Osteocyte (in vitro differentiated cells): ENCODE data around the gene MAPK11. TPM values are rescaled to one million over a fixed set of nuclear protein-coding genes. Genes with fewer than 3 reads are reported as not detected.

ENCODE experiments used
- DNase-seq: peaks from one replicate; pipeline ENCODE4 v3.0.0; 2021; ENCODE audit warnings: mixed read lengths; ENCODE audit not compliant: unreplicated experiment; ENCODE audit errors: extremely low spot score
- H3K27ac Mint-ChIP-seq: one replicate; pipeline ENCODE4 v1.8.0; 2021; ENCODE audit warnings: mild to moderate bottlenecking, mixed read lengths; ENCODE audit not compliant: unreplicated experiment
- H3K27me3 Mint-ChIP-seq: one replicate; pipeline ENCODE4 v1.8.0; 2021; ENCODE audit warnings: mixed read lengths; ENCODE audit not compliant: unreplicated experiment
- H3K36me3 Mint-ChIP-seq: one replicate; pipeline ENCODE4 v1.8.0; 2021; ENCODE audit warnings: mixed read lengths; ENCODE audit not compliant: unreplicated experiment
- H3K4me1 Mint-ChIP-seq: one replicate; pipeline ENCODE4 v1.8.0; 2021; ENCODE audit warnings: mixed read lengths; ENCODE audit not compliant: unreplicated experiment
- H3K4me3 Mint-ChIP-seq: one replicate; pipeline ENCODE4 v1.8.0; 2021; ENCODE audit warnings: mild to moderate bottlenecking, moderate library complexity, mixed read lengths; ENCODE audit not compliant: unreplicated experiment
- H3K9me3 Mint-ChIP-seq: one replicate; pipeline ENCODE4 v1.8.0; 2021; ENCODE audit warnings: mixed read lengths; ENCODE audit not compliant: unreplicated experiment
- total RNA-seq: library from RNA; stranded (reverse); gene quantifications from 2 replicates; pipeline ENCODE4 v1.2.1, GENCODE V29; 2021
- TF ChIP-seq, protein P1 (sequence below): fragments of 200-600 bp; sonication (generic); IDR thresholded peaks from 2 replicates; pipeline ENCODE4 v1.5.0; 2021; ENCODE audit warnings: antibody characterized with exemption, mild to moderate bottlenecking, moderate library complexity

MAPK11 gene
- total RNA-seq, 1 donor from 2014 or later = 6.4 TPM

DNA sequence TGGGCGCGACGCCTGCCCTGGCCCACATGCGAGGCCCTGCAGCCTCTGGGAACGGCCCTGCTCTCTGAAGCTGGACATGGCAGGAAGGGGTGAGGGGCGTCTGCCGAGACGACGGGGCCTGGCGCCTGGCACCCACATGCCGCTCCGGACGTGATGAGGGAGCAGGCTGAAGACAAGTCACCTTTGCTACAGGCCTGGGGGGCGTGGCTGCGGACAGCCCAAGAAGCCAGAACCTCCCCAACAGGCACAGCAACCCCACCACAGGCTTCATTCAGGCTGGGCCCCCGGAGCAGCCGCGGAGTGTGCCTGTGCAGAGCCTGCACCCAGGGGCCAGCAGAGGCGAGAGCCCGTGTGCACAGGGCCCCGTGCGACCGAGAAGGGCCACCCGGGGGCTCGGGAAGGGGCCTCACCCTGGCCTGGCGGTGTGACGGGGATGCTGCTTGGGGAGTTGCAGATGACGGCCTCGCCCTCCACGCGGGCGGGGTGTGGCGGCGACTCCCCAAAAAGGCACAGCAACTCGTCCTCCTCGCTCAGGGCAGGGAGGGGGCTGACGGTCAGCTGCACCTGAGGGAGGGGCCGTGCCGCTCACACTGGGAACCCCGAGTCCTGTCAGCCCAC is 16.6 kb upstream of the MAPK11 start:
- no peak overlapping the region for H3K4me3 Mint-ChIP-seq
- peaks cover 9% of the 10 kb centered on the region for H3K36me3 Mint-ChIP-seq
- H3K27me3 Mint-ChIP-seq = no peaks in the 10 kb centered on the region
- H3K27ac Mint-ChIP-seq = no peak overlapping the region
- TF ChIP-seq, protein P1, sequence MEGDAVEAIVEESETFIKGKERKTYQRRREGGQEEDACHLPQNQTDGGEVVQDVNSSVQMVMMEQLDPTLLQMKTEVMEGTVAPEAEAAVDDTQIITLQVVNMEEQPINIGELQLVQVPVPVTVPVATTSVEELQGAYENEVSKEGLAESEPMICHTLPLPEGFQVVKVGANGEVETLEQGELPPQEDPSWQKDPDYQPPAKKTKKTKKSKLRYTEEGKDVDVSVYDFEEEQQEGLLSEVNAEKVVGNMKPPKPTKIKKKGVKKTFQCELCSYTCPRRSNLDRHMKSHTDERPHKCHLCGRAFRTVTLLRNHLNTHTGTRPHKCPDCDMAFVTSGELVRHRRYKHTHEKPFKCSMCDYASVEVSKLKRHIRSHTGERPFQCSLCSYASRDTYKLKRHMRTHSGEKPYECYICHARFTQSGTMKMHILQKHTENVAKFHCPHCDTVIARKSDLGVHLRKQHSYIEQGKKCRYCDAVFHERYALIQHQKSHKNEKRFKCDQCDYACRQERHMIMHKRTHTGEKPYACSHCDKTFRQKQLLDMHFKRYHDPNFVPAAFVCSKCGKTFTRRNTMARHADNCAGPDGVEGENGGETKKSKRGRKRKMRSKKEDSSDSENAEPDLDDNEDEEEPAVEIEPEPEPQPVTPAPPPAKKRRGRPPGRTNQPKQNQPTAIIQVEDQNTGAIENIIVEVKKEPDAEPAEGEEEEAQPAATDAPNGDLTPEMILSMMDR = no peak
- H3K4me1 Mint-ChIP-seq = peaks cover 3% of the 10 kb centered on the region
- DNase-seq = no peak
- H3K9me3 Mint-ChIP-seq = no peaks in the 10 kb centered on the region

DNA sequence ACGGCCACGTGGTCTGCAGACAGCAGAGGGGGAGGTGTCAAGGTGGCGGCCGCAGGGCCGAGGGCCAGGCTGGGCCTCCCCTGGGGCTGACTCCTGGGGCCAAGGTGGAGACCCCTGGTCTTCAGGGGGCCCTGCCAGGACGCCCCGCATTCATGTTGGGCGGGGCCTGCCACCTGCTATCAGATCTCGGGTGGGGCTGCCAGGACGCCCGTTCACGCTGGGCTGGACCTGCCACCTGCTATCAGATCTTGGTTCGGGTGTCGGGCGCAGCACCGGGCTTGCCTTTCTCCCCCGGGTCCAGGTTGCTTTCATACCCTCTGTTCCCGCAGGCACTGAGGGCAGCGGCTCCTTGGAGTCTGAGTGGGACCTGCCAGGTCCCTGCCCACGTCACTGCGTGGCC is 16.1 kb upstream of the MAPK11 start:
- H3K36me3 Mint-ChIP-seq = peaks cover 9% of the 10 kb centered on the region
- no peaks in the 10 kb centered on the region for H3K9me3 Mint-ChIP-seq
- no peak overlapping the region for H3K4me3 Mint-ChIP-seq
- TF ChIP-seq, protein P1 = no peak
- H3K27me3 Mint-ChIP-seq = no peaks in the 10 kb centered on the region
- peaks cover 3% of the 10 kb centered on the region for H3K4me1 Mint-ChIP-seq
- H3K27ac Mint-ChIP-seq = no peak overlapping the region
- DNase-seq = no peak

DNA sequence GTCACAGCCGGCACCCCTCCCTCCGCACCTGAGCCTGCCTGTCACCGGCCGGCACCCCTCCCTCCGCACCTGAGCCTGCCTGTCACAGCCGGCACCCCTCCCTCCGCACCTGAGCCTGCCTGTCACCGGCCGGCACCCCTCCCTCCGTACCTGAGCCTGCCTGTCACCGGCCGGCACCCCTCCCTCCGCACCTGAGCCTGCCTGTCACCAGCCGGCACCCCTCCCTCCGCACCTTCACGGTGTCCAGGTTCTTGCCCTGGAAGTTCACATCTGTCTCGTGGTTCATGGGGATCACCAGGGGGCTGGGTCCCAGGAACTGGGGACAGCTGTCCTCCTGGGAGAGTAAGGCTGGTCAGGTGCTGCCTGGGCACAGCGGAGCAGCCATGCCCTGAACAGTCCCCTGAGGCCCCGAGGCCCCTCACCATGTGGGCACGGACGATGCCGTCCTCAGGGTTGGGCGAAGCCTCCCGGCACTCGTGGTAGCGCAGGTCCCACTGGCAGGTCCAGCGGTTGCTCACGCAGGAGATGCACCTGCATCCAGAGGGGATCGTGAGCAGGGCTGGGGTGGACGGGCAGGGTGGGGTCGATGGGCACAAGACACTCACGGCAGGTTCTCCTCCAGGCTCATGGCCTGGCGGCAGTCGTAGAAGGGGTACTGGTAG is 15.5 kb upstream of the MAPK11 start:
- Mint-ChIP-seq H3K27ac (no peak overlapping the region), H3K36me3 (peaks cover 11% of the 10 kb centered on the region), H3K4me3 (no peak overlapping the region), H3K4me1 (peaks cover 3% of the 10 kb centered on the region), H3K27me3 (no peaks in the 10 kb centered on the region), H3K9me3 (no peaks in the 10 kb centered on the region)
- no peak for DNase-seq
- TF ChIP-seq, protein P1 = no peak

DNA sequence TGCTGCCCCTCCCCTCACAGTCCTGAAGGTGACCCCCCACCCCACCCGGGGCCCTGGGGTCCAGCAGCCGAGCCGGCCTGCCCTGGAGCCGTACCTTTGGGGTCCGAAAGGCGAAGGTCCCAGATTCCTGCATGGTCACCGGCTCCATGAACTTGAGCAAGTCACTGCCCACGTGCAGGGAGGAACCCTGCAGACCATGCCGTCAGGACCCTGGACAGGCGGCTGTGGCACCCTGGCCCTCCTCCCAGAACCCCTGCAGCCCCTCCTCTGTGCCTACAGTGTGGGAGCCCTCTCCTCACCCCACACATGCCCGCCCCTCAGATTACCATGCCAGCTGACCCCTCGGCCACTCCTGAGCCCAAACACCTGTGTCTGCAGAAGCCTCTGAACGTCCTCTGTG is 14.3 kb upstream of the MAPK11 start:
- H3K27ac Mint-ChIP-seq = no peak overlapping the region
- H3K9me3 Mint-ChIP-seq = no peaks in the 10 kb centered on the region
- H3K27me3 Mint-ChIP-seq = no peaks in the 10 kb centered on the region
- TF ChIP-seq, protein P1 = no peak
- H3K36me3 Mint-ChIP-seq = peaks cover 14% of the 10 kb centered on the region
- no peak for DNase-seq
- peaks cover 3% of the 10 kb centered on the region for H3K4me1 Mint-ChIP-seq
- H3K4me3 Mint-ChIP-seq = no peak overlapping the region

DNA sequence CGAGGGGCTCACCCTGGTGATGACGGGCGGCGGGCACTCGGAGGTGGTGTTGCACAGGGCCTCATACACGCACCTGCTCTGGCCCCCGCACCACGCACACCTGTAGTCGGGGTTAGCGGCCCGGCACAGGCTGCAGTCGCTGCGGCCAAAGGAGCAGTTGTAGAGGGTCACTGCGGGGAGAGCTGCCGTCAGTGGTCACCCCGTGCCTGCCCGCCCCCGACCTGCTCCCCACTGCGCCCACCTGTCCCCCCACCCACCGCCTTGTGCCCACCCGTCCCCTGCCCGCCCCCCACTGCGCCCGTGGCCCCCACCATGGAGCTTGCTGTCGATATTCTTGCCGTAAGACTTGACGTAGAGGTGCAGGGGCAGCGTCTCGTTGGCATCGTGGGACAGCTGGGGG is 13.6 kb upstream of the MAPK11 start:
- Mint-ChIP-seq H3K4me1 (peaks cover 3% of the 10 kb centered on the region), H3K9me3 (no peaks in the 10 kb centered on the region), H3K27ac (no peak overlapping the region)

More for the DNA sequence above, 13.6 kb upstream of the MAPK11 start:
- TF ChIP-seq, protein P1 = no peak
- Mint-ChIP-seq H3K36me3 (peaks cover 13% of the 10 kb centered on the region), H3K4me3 (no peak overlapping the region), H3K27me3 (no peaks in the 10 kb centered on the region)
- DNase-seq = no peak
